Upper lobe of right lung (tissue), 1 donor: Measurements from ENCODE around the gene DCT. TPM values are rescaled to one million over a fixed set of nuclear protein-coding genes. Genes with fewer than 3 reads are reported as not detected.
"Not testable (repeated sequence)": the region's sequence is repeated elsewhere in the genome, so short reads cannot be mapped to it uniquely, and the experiment has no call there.

Source experiments
- ATAC-seq: fragments of 200-7000 bp; cut with Tn5 transposase; one replicate; pipeline ENCODE4 v1.9.1; 2020; ENCODE audit warnings: mild to moderate bottlenecking, moderate library complexity
- DNase-seq: peaks from one replicate; pipeline ENCODE4 v3.0.0-alpha.2; 2020
- H3K27ac ChIP-seq: fragments of 200-600 bp; one replicate; pipeline ENCODE4 v1.8.0; 2022
- H3K27me3 ChIP-seq: fragments of 200-600 bp; one replicate; pipeline ENCODE4 v1.8.0; 2022; ENCODE audit warnings: mild to moderate bottlenecking
- H3K36me3 ChIP-seq: fragments of 200-600 bp; one replicate; pipeline ENCODE4 v1.8.0; 2022
- H3K4me1 ChIP-seq: fragments of 200-600 bp; one replicate; pipeline ENCODE4 v1.8.0; 2022
- H3K4me3 ChIP-seq: fragments of 200-600 bp; one replicate; pipeline ENCODE4 v1.8.0; 2022; ENCODE audit warnings: mild to moderate bottlenecking
- H3K9me3 ChIP-seq: fragments of 200-600 bp; one replicate; pipeline ENCODE4 v1.8.0; 2022
- CTCF ChIP-seq: fragments of 200-600 bp; IDR thresholded peaks from one replicate; pipeline ENCODE4 v1.8.0; 2022; ENCODE audit warnings: antibody characterized with exemption
- intact Hi-C: fragments of 100-400 bp; cut with DNase I; formaldehyde crosslinking; loops from one replicate; pipeline ENCODE4 v1.11.0; 2022
- total RNA-seq: library from RNA; stranded (reverse); fragmentation: NEBNext Ultra II Directional; extraction: Animal tissue kit (Norgen Biotek cat#: 25700); gene quantifications from one replicate; pipeline ENCODE4 v1.2.1, GENCODE V29; 2021
- donor health status: DM: no; HTN: yes; CAD: no; lungs with severe emphysema.

Gene DCT
- total RNA-seq, 1 donor from 2014 or later = not detected

- Histone ChIP-seq H3K27me3 (no peaks in the 10 kb centered on the region), H3K27ac (no peak overlapping the region), H3K4me3 (no peak overlapping the region), H3K36me3 (no peaks in the 10 kb centered on the region), H3K9me3 (no peaks in the 10 kb centered on the region), H3K4me1 (no peaks in the 10 kb centered on the region)
- DNase-seq (no peak), ATAC-seq (no peak)
- TF ChIP-seq CTCF = no peak
- intact Hi-C loops = no loop called here
Measured at GRCh38 chr13:94515911-94516310, 36.4 kb upstream of the DCT start.

GRCh38 chr13:94515374-94515773, 35.9 kb upstream of the DCT start:
- H3K9me3 ChIP-seq = no peaks in the 10 kb centered on the region
- ATAC-seq (peak; percentile 87), DNase-seq (no peak)
- H3K4me1 ChIP-seq = no peaks in the 10 kb centered on the region
- no peaks in the 10 kb centered on the region for H3K36me3 ChIP-seq
- intact Hi-C loops = no loop called here
- TF ChIP-seq CTCF = no peak
- no peak overlapping the region for H3K27ac ChIP-seq
- H3K27me3 ChIP-seq = no peaks in the 10 kb centered on the region
- H3K4me3 ChIP-seq = no peak overlapping the region

- Histone ChIP-seq H3K9me3 (no peaks in the 10 kb centered on the region), H3K27me3 (no peaks in the 10 kb centered on the region), H3K4me1 (no peaks in the 10 kb centered on the region), H3K4me3 (no peak overlapping the region), H3K36me3 (no peaks in the 10 kb centered on the region), H3K27ac (no peak overlapping the region)
- no peak for TF ChIP-seq CTCF
- ATAC-seq (no peak), DNase-seq (no peak)
- intact Hi-C loops = no loop called here
Measured at GRCh38 chr13:94513026-94513425, 33.5 kb upstream of the DCT start.

DNA sequence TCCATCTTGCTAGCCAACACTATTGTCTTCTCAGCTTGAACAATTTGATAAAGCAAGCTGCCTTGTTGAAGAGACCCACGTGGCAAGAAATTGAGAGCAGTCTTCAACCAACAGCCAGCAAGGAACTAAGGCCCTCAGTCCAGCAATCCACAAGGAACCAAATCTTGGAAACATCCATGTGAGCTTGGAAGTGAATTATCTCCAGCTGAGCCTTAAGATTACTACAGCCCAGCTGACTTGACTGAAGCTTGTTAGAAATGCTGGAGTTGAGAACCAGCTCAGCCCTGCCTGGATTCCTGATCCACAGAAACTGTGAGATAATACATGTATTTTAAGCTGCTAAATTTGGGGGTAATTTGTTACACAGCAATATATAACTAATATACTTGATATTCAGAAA, 26.2 kb upstream of the DCT start:
- Histone ChIP-seq H3K27ac (no peak overlapping the region), H3K4me1 (no peaks in the 10 kb centered on the region), H3K36me3 (no peaks in the 10 kb centered on the region), H3K9me3 (no peaks in the 10 kb centered on the region), H3K4me3 (no peak overlapping the region), H3K27me3 (no peaks in the 10 kb centered on the region)
- no peak for TF ChIP-seq CTCF
- intact Hi-C loops = no loop called here
- no peak for DNase-seq
- no peak for ATAC-seq

GRCh38 chr13:94503851-94504250, 24.4 kb upstream of the DCT start:
- DNase-seq (no peak), ATAC-seq (no peak)
- no peaks in the 10 kb centered on the region for H3K4me1 ChIP-seq
- no peaks in the 10 kb centered on the region for H3K36me3 ChIP-seq
- intact Hi-C loops = no loop called here
- H3K27me3 ChIP-seq = no peaks in the 10 kb centered on the region
- no peak for TF ChIP-seq CTCF
- no peak overlapping the region for H3K4me3 ChIP-seq
- no peak overlapping the region for H3K27ac ChIP-seq
- H3K9me3 ChIP-seq = no peaks in the 10 kb centered on the region

DNA sequence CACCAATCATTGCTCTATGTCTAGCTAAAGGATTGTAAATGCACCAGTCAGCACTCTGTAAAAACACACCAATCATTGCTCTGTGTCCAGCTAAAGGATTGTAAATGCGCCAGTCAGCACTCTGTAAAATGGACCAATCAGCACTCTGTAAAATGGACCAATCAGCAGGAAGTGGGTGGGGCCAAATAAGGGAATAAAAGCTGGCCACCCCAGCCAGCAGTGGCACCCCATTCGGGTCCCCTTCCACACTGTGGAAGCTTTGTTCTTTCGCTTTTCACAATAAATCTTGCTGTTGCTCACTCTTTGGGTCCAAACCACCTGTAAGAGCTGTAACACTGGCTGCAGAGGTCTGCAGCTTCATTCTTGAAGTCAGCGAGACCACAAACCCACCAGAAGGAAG, 19.3 kb upstream of the DCT start:
- intact Hi-C loops, H3K4me3 ChIP-seq, H3K27me3 ChIP-seq, H3K27ac ChIP-seq, H3K36me3 ChIP-seq, H3K9me3 ChIP-seq, H3K4me1 ChIP-seq, DNase-seq, ATAC-seq: not testable (repeated sequence)
